Keratinocyte (primary cell): ENCODE measurements around the gene WNK4. TPM values are rescaled to one million over a fixed set of nuclear protein-coding genes. Genes with fewer than 3 reads are reported as not detected.

ENCODE experiments used
- DNase-seq: peaks from one replicate; pipeline ENCODE4 v3.0.0-alpha.2; 2011; ENCODE audit warnings: low read depth, missing footprints, low spot score
- FAIRE-seq: peaks from 2 replicates; lab custom pipeline; 2011; peaks lifted over from hg19 to GRCh38; lab: Jason Lieb, UNC
- H2AFZ ChIP-seq: 2 replicates; pipeline ENCODE4 v1.6.0; 2012; ENCODE audit warnings: low read length, control low read depth, inconsistent platforms; ENCODE audit not compliant: control insufficient read depth
- H3K27ac ChIP-seq: 2 replicates; pipeline ENCODE4 v1.5.1; 2011; ENCODE audit warnings: low read length; ENCODE audit not compliant: control insufficient read depth, insufficient read depth
- H3K27me3 ChIP-seq: 3 replicates; pipeline ENCODE4 v1.6.0; 2011; ENCODE audit warnings: low read length; ENCODE audit not compliant: control insufficient read depth, insufficient read depth; ENCODE audit errors: extremely low read depth
- H3K36me3 ChIP-seq, 2 experiments: 2 replicates in 1 of 2; 3 replicates in 1 of 2; pipeline ENCODE4 v1.5.1; 2011; ENCODE audit warnings: low read length in 2 of 2, mild to moderate bottlenecking in 1 of 2; ENCODE audit not compliant: control insufficient read depth in 2 of 2, insufficient read depth in 2 of 2; ENCODE audit errors: extremely low read depth in 1 of 2
- H3K4me1 ChIP-seq: 3 replicates; pipeline ENCODE4 v1.5.1; 2011; ENCODE audit warnings: low read length; ENCODE audit not compliant: control insufficient read depth, insufficient read depth; ENCODE audit errors: extremely low read depth
- H3K4me2 ChIP-seq: 3 replicates; pipeline ENCODE4 v1.6.0; 2011; ENCODE audit warnings: low read depth, low read length; ENCODE audit not compliant: control insufficient read depth, insufficient read depth; ENCODE audit errors: extremely low read depth
- H3K4me3 ChIP-seq, 3 experiments: fragments of 200-600 bp in 1 of 3; sonication (generic) in 1 of 3; 2 replicates in 2 of 3; 3 replicates in 1 of 3; pipeline ENCODE4 v1.5.1; 2011 to 2016; ENCODE audit warnings: low read length in 3 of 3, mild to moderate bottlenecking in 3 of 3, control low read depth in 2 of 3, inconsistent platforms in 1 of 3, low read depth in 1 of 3, mixed read lengths in 1 of 3, mixed run types in 1 of 3, moderate library complexity in 1 of 3; ENCODE audit not compliant: control insufficient read depth in 2 of 3, insufficient read depth in 2 of 3; ENCODE audit errors: extremely low read depth in 1 of 3
- H3K79me2 ChIP-seq: 2 replicates; pipeline ENCODE4 v1.6.0; 2012; ENCODE audit warnings: low read length; ENCODE audit not compliant: control insufficient read depth, insufficient read depth
- H3K9ac ChIP-seq: 3 replicates; pipeline ENCODE4 v1.6.0; 2011; ENCODE audit warnings: low read length; ENCODE audit not compliant: control insufficient read depth, insufficient read depth; ENCODE audit errors: extremely low read depth
- H3K9me1 ChIP-seq: 3 replicates; pipeline ENCODE4 v1.6.0; 2011; ENCODE audit warnings: low read length; ENCODE audit not compliant: control insufficient read depth, insufficient read depth; ENCODE audit errors: extremely low read depth
- H3K9me3 ChIP-seq: 2 replicates; pipeline ENCODE4 v1.5.1; 2012; ENCODE audit warnings: low read depth, low read length; ENCODE audit not compliant: control insufficient read depth
- H4K20me1 ChIP-seq: 3 replicates; pipeline ENCODE4 v1.6.0; 2011; ENCODE audit warnings: low read length; ENCODE audit not compliant: control insufficient read depth, insufficient read depth; ENCODE audit errors: extremely low read depth
- EZH2 ChIP-seq: IDR thresholded peaks from one replicate; pipeline ENCODE4 v1.6.1; 2012; ENCODE audit warnings: inconsistent platforms, mild to moderate bottlenecking, low read length, moderate library complexity
- dilution Hi-C: fragments of 300-500 bp; cut with MboI; formaldehyde crosslinking; loops from one replicate; pipeline ENCODE4 v1.7.0; 2020; ENCODE audit warnings: low sequenced_read_pairs; ENCODE audit not compliant: extremely low pct_ligation_motif_present
- polyA plus RNA-seq, 5 experiments: library from polyadenylated mRNA; depleted of rRNA in 3 of 5; stranded (reverse) in 3 of 5; stranded (forward) in 1 of 5; unstranded in 1 of 5; fragments of >200 nt; gene quantifications; 1 replicate in 1 of 5; 2 replicates in 3 of 5; 3 replicates in 1 of 5; pipeline versions ENCODE4 v1.2.1 to v1.2.3, GENCODE V29; 2011 to 2012; ENCODE audit warnings: missing spikeins in 2 of 5, low read depth in 1 of 5, low replicate concordance in 1 of 5
- TF ChIP-seq, protein P1 (sequence below), 3 experiments: IDR thresholded peaks in 1 of 3; conservative IDR thresholded peaks in 1 of 3; optimal IDR thresholded peaks in 1 of 3; 2 replicates in 2 of 3; 3 replicates in 1 of 3; pipeline versions ENCODE3 to v1.5.1; 2011; ENCODE audit warnings: low read length in 3 of 3, mild to moderate bottlenecking in 3 of 3, moderate library complexity in 2 of 3, control low read depth in 1 of 3, inconsistent platforms in 1 of 3; ENCODE audit not compliant: insufficient read depth in 2 of 3; ENCODE audit errors: extremely low read depth in 1 of 3

The WNK4 gene
- polyA plus RNA-seq, 1 donor (not counting 4 experiments of a cell fraction or from before 2014, with no cell fraction given) = 0.04 TPM

DNA sequence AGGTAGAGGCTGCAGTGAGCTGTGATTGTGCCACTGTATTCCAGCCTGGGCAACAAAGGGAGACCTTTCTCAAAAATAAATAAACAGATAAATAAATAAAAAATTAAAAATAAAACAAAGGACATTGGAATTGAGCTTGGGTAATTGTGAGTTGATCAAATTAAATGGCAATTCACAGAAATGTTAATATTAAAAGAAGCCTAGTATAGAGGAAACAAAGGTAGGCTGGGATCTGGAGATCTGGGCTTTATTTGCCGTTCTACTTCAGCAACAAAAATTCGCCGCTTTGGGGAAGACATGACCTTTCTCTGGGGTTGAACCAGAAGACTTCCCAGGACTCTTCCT lies 7.5 kb upstream of the WNK4 start:
- peak overlapping the region; percentile 91 for H3K4me2 ChIP-seq
- TF ChIP-seq EZH2 = no peak
- TF ChIP-seq, protein P1, sequence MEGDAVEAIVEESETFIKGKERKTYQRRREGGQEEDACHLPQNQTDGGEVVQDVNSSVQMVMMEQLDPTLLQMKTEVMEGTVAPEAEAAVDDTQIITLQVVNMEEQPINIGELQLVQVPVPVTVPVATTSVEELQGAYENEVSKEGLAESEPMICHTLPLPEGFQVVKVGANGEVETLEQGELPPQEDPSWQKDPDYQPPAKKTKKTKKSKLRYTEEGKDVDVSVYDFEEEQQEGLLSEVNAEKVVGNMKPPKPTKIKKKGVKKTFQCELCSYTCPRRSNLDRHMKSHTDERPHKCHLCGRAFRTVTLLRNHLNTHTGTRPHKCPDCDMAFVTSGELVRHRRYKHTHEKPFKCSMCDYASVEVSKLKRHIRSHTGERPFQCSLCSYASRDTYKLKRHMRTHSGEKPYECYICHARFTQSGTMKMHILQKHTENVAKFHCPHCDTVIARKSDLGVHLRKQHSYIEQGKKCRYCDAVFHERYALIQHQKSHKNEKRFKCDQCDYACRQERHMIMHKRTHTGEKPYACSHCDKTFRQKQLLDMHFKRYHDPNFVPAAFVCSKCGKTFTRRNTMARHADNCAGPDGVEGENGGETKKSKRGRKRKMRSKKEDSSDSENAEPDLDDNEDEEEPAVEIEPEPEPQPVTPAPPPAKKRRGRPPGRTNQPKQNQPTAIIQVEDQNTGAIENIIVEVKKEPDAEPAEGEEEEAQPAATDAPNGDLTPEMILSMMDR (optimal IDR thresholded peaks at IDR 0.05 in 1 of 3, IDR thresholded peaks at IDR 0.05 in 1 of 3, conservative IDR thresholded peaks at IDR 0.05 in 1 of 3; ENCODE audit: extremely low read depth in 1 of 3, insufficient read depth in 2 of 3, low read length in 3 of 3) = no peak
- dilution Hi-C loops = no loop called here

DNA sequence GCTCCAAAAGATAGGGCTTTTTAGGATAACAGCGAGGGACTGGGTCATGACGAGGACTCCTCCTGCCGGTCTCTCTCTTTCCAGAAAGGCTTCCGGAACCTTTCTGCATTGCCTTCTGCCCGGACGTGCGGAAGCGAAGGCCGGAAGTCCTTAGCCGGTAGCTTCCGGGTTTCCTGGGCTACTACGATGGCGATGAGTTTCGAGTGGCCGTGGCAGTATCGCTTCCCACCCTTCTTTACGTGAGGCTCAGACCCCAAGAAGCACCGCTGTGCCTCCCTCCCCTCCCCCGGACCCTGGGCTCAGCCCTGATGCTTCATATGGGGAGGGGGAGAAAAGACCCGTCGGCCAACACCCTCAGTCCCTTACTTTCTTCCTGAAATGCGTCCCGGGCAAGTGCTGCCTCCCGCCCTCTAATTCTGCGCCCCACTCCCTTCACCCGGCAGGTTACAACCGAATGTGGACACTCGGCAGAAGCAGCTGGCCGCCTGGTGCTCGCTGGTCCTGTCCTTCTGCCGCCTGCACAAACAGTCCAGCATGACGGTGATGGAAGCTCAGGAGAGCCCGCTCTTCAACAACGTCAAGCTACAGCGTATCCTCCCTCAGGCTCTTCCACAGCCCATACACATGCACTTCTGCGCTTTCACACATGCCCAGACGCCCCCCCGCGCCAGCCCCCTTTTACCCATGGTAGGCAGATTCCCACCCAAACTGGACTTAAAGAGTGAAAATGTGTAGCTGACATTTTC lies 6.9 kb upstream of the WNK4 start, which contains the start of gene VPS25:
TSS of gene VPS25 (plus strand) at position 160 of the 746 bp plus-strand sequence. CDS start at position 187, 27 bp downstream.
- Histone ChIP-seq H3K9ac (peak within 1 kb of the TSS; percentile 95), H4K20me1 (no peaks in the 10 kb centered on the region), H3K27me3 (no peaks in the 10 kb centered on the region), H2AFZ (peak within 1 kb of the TSS; percentile 99), H3K4me2 (peak within 1 kb of the TSS; percentile 91), H3K4me1 (peaks cover 9% of the 10 kb centered on the region), H3K9me1 (no peaks in the 10 kb centered on the region), H3K79me2 (peaks cover 7% of the 10 kb centered on the region), H3K36me3 (peaks cover 13 to 18% of the 10 kb centered on the region in 2 experiments), H3K4me3 (peak within 1 kb of the TSS; percentile 72 to 89 (median 81)), H3K9me3 (no peaks in the 10 kb centered on the region), H3K27ac (peak within 1 kb of the TSS; percentile 91)
- DNase-seq (peak; percentile 38), FAIRE-seq (peak; percentile 36)
- dilution Hi-C loops = no loop called here
- TF ChIP-seq EZH2 = no peak
- TF ChIP-seq, protein P1 (optimal IDR thresholded peaks at IDR 0.05 in 1 of 3, IDR thresholded peaks at IDR 0.05 in 1 of 3, conservative IDR thresholded peaks at IDR 0.05 in 1 of 3; ENCODE audit: extremely low read depth in 1 of 3, insufficient read depth in 2 of 3, low read length in 3 of 3) = no peak

More for the DNA sequence above, 7.5 kb upstream of the WNK4 start:
- Histone ChIP-seq H3K9ac (peak overlapping the region; percentile 95), H2AFZ (peak overlapping the region; percentile 99), H3K27me3 (no peaks in the 10 kb centered on the region), H4K20me1 (no peaks in the 10 kb centered on the region), H3K79me2 (peaks cover 7% of the 10 kb centered on the region), H3K4me1 (peaks cover 9% of the 10 kb centered on the region), H3K27ac (peak overlapping the region; percentile 91), H3K4me3 (peak overlapping the region; percentile 72 to 89 (median 81)), H3K9me1 (no peaks in the 10 kb centered on the region), H3K9me3 (no peaks in the 10 kb centered on the region), H3K36me3 (peaks cover 12 to 18% of the 10 kb centered on the region in 2 experiments)
- FAIRE-seq = no peak
- DNase-seq = no peak
